Thyroid gland (tissue), 4 donors: ENCODE results near the gene SYCP1. TPM values are rescaled to one million over a fixed set of nuclear protein-coding genes. Genes with fewer than 3 reads are reported as not detected.

ENCODE experiments used
- DNase-seq, 2 donors: peaks; one replicate each; pipeline ENCODE4 v3.0.0-alpha.2; 2019
- H3K27ac ChIP-seq, 3 donors: fragments of 200-600 bp; sonication (generic); 1 replicate in 2 of 3; 2 replicates in 1 of 3; pipeline ENCODE4 v1.5.1; 2016 to 2019; ENCODE audit warnings: mild to moderate bottlenecking in 1 of 3, moderate library complexity in 1 of 3
- H3K27me3 ChIP-seq: fragments of 200-600 bp; sonication (generic); one replicate; pipeline ENCODE4 v1.5.1; 2019
- H3K36me3 ChIP-seq, 2 donors: fragments of 200-600 bp; sonication (generic); one replicate each; pipeline ENCODE4 v1.5.1; 2016 to 2019
- H3K4me1 ChIP-seq, 2 donors: fragments of 200-600 bp; sonication (generic); one replicate each; pipeline ENCODE4 v1.5.1; 2017 to 2019
- H3K4me3 ChIP-seq, 3 donors: fragments of 200-600 bp; sonication (generic); replicated peaks in 1 of 3; 1 replicate in 2 of 3; 2 replicates in 1 of 3; pipeline ENCODE4 v1.5.1; 2016; ENCODE audit warnings: mild to moderate bottlenecking in 1 of 3
- H3K9me3 ChIP-seq: fragments of 200-600 bp; sonication (generic); one replicate; pipeline ENCODE4 v1.5.1; 2017
- POLR2A ChIP-seq, 2 donors: fragments of 450-650 bp; IDR thresholded peaks; one replicate each; pipeline ENCODE4 v1.6.1; 2017; ENCODE audit warnings: antibody characterized with exemption in 2 of 2, mild to moderate bottlenecking in 2 of 2, moderate library complexity in 1 of 2
- WGBS, 2 donors: methylation state at CpG; one replicate each; pipeline ENCODE4 v1.1.5; 2017; 5-methylcytosine and 5-hydroxymethylcytosine counted together
- intact Hi-C: fragments of 100-400 bp; cut with DNase I; formaldehyde crosslinking; loops from one replicate; pipeline ENCODE4 v1.15.1; 2023
- total RNA-seq, 4 donors: library from RNA; depleted of rRNA; stranded (reverse); fragments of >200 nt; gene quantifications; one replicate each; pipeline ENCODE4 v1.2.3, GENCODE V29; 2016
- TF ChIP-seq, protein P1 (sequence below), 6 experiments: fragments of 200-600 bp in 3 of 6; fragments of 450-650 bp in 3 of 6; sonication (generic) in 3 of 6; IDR thresholded peaks; one replicate each; pipeline ENCODE4 v1.5.1; 2016 to 2019; ENCODE audit warnings: antibody characterized with exemption in 6 of 6, mild to moderate bottlenecking in 2 of 6, inconsistent platforms in 1 of 6, moderate library complexity in 1 of 6

The SYCP1 gene
- total RNA-seq, 4 donors from 2014 or later = 0.13 TPM; not detected in 3

GRCh38 chr1:115036814-115037507, 182.3 kb downstream of the SYCP1 start:
- Histone ChIP-seq H3K9me3 (no peaks in the 10 kb centered on the region), H3K4me1 (no peaks in the 10 kb centered on the region), H3K27me3 (no peaks in the 10 kb centered on the region), H3K27ac (no peak overlapping the region), H3K36me3 (no peaks in the 10 kb centered on the region), H3K4me3 (no peak overlapping the region)
- no peak for TF ChIP-seq POLR2A (IDR thresholded peaks at IDR 0.05)
- TF ChIP-seq, protein P1, sequence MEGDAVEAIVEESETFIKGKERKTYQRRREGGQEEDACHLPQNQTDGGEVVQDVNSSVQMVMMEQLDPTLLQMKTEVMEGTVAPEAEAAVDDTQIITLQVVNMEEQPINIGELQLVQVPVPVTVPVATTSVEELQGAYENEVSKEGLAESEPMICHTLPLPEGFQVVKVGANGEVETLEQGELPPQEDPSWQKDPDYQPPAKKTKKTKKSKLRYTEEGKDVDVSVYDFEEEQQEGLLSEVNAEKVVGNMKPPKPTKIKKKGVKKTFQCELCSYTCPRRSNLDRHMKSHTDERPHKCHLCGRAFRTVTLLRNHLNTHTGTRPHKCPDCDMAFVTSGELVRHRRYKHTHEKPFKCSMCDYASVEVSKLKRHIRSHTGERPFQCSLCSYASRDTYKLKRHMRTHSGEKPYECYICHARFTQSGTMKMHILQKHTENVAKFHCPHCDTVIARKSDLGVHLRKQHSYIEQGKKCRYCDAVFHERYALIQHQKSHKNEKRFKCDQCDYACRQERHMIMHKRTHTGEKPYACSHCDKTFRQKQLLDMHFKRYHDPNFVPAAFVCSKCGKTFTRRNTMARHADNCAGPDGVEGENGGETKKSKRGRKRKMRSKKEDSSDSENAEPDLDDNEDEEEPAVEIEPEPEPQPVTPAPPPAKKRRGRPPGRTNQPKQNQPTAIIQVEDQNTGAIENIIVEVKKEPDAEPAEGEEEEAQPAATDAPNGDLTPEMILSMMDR (IDR thresholded peaks at IDR 0.05) = no peak
- 75 to 76% methylated on average over 4 of the region's 4 CpGs for WGBS, 2 donors
- DNase-seq = no peak
- intact Hi-C loops = no loop called here

DNA sequence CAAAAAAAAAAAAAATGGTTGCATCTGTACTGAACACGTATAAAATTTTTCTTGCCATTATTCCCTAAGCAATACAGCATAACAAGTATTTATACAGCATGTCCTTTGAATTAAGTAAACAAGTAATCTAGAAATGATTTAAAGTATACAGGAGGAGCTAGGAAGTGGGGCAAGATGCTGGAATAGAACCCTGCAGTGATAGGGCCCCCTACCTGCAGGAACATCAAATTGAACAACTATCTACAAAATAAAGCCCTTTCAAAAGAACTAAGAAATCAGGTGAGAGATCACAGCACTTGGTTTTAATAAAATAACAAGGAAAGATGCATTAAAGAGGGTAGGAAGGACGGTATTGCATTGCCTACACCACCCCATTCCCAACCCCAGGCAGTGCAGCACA, 185.8 kb downstream of the SYCP1 start:
- intact Hi-C loops = no loop called here
- H3K27ac ChIP-seq = no peak overlapping the region
- WGBS, 2 donors = 82 to 89% methylated on average over 2 of the region's 2 CpGs
- DNase-seq = no peak
- no peaks in the 10 kb centered on the region for H3K27me3 ChIP-seq
- H3K4me1 ChIP-seq = no peaks in the 10 kb centered on the region
- TF ChIP-seq, protein P1 (IDR thresholded peaks at IDR 0.05) = no peak
- no peak for TF ChIP-seq POLR2A (IDR thresholded peaks at IDR 0.05)
- no peaks in the 10 kb centered on the region for H3K9me3 ChIP-seq
- H3K4me3 ChIP-seq = no peak overlapping the region
- H3K36me3 ChIP-seq = no peaks in the 10 kb centered on the region

- Histone ChIP-seq H3K36me3 (no peaks in the 10 kb centered on the region), H3K27me3 (no peaks in the 10 kb centered on the region), H3K4me1 (no peaks in the 10 kb centered on the region), H3K27ac (no peak overlapping the region), H3K9me3 (no peaks in the 10 kb centered on the region), H3K4me3 (no peak overlapping the region)
- TF ChIP-seq, protein P1 (IDR thresholded peaks at IDR 0.05) = no peak
- no peak for TF ChIP-seq POLR2A (IDR thresholded peaks at IDR 0.05)
- no peak for DNase-seq
- intact Hi-C loops = no loop called here
These were observed 187.0 kb downstream of the SYCP1 start for GRCh38 chr1:115041654-115042053.

Other genes with a start within 250 kb of the SYCP1 start
- 1 to 10 TPM; 2.6 to 3.9 (median 3.8) TPM for gene DENND2C, start 184.8 kb upstream of the SYCP1 start, total RNA-seq
- not detected for gene AMPD1, start 159.3 kb upstream of the SYCP1 start, total RNA-seq
- 10 to 100 TPM; 27.6 to 39.0 (median 31.0) TPM for gene NRAS, start 138.1 kb upstream of the SYCP1 start, total RNA-seq
- gene CSDE1, start 96.9 kb upstream of the SYCP1 start, total RNA-seq = 1,000 to 10,000 TPM in 1 of 4 donors, 100 to 1,000 TPM in 3; 548 to 1,437 (median 734) TPM
- gene SIKE1, start 74.2 kb upstream of the SYCP1 start, total RNA-seq = 10 to 100 TPM; 24.2 to 41.8 (median 37.4) TPM
- gene TSHB, start 175.0 kb downstream of the SYCP1 start, total RNA-seq = not detected
- gene TSPAN2, start 234.6 kb downstream of the SYCP1 start, total RNA-seq = 1 to 10 TPM; 3.0 to 6.6 (median 4.6) TPM